Right lobe of liver (tissue), 4 donors: Measurements from ENCODE around the gene ERBIN.

Experiments used
- POLR2A ChIP-seq: fragments of 450-650 bp; IDR thresholded peaks from one replicate; pipeline ENCODE4 v1.6.1; 2017; ENCODE audit warnings: antibody characterized with exemption, mild to moderate bottlenecking
- TF ChIP-seq, protein P1 (sequence below), 4 donors: fragments of 200-600 bp in 3 of 4; fragments of 450-650 bp in 1 of 4; IDR thresholded peaks; one replicate each; pipeline versions ENCODE4 v1.5.1 to v1.8.0; 2016 to 2022; ENCODE audit warnings: antibody characterized with exemption in 4 of 4, mild to moderate bottlenecking in 2 of 4
- donor health status: DM: no; HTN: no; CAD: no.
- donor health status: DM: no; HTN: no; CAD: no.
- donor health status: DM: no; HTN: yes; CAD: no.

GRCh38 chr5:66015196-66015960 is 89.0 kb downstream of the ERBIN start:
- no peak for TF ChIP-seq POLR2A
- TF ChIP-seq, protein P1, sequence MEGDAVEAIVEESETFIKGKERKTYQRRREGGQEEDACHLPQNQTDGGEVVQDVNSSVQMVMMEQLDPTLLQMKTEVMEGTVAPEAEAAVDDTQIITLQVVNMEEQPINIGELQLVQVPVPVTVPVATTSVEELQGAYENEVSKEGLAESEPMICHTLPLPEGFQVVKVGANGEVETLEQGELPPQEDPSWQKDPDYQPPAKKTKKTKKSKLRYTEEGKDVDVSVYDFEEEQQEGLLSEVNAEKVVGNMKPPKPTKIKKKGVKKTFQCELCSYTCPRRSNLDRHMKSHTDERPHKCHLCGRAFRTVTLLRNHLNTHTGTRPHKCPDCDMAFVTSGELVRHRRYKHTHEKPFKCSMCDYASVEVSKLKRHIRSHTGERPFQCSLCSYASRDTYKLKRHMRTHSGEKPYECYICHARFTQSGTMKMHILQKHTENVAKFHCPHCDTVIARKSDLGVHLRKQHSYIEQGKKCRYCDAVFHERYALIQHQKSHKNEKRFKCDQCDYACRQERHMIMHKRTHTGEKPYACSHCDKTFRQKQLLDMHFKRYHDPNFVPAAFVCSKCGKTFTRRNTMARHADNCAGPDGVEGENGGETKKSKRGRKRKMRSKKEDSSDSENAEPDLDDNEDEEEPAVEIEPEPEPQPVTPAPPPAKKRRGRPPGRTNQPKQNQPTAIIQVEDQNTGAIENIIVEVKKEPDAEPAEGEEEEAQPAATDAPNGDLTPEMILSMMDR (IDR thresholded peaks at IDR 0.05), result no peak
